GM19395 (cell line): ENCODE data around the gene PADI2.

Experiments used
- ATAC-seq: cut with Tn5 transposase; IDR thresholded peaks from one replicate; pipeline ENCODE4 v1.9.1; 2021; ENCODE audit warnings: mild to moderate bottlenecking, moderate library complexity; ENCODE audit not compliant: unreplicated experiment

The PADI2 gene

DNA sequence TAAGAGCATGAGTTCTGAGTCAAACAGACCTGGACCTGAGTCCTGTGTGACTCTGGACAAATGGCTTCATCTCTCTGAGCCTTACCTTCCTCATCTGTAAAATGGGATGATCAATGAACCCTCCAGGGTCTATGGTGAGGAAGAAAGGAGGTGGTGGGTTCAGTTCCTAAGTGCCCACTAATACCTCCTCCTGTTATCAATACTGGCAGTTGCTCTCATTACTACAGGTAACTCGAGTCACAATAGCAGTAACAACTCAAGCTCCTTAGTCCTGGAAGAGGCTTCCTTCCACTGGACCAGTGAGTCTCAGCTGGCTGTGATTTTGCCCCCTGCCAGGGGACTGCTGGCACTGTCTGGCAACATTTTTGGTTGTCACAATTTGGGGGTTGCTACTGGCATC lies 2.6 kb downstream of the PADI2 start:
- no peak for ATAC-seq

DNA sequence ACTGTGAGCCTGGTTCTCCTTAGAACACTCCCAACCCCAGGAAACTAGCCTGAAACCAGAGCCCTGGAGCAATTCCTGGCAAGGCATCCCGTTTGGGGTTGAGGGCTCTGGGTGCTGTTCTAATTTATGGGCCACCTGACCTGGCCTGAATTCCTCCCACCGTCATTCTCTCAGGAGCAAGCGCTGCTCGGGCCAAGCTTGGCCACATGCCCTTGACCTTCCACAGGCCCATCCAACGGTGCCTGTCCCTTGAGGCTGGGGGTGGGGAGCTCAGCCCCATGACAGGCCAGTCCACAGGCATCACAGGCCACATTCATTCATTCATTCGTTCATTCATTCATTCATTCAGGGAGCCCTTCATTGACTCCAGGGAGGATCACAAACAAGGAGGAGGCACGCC lies 5.3 kb downstream of the PADI2 start:
- no peak for ATAC-seq

DNA sequence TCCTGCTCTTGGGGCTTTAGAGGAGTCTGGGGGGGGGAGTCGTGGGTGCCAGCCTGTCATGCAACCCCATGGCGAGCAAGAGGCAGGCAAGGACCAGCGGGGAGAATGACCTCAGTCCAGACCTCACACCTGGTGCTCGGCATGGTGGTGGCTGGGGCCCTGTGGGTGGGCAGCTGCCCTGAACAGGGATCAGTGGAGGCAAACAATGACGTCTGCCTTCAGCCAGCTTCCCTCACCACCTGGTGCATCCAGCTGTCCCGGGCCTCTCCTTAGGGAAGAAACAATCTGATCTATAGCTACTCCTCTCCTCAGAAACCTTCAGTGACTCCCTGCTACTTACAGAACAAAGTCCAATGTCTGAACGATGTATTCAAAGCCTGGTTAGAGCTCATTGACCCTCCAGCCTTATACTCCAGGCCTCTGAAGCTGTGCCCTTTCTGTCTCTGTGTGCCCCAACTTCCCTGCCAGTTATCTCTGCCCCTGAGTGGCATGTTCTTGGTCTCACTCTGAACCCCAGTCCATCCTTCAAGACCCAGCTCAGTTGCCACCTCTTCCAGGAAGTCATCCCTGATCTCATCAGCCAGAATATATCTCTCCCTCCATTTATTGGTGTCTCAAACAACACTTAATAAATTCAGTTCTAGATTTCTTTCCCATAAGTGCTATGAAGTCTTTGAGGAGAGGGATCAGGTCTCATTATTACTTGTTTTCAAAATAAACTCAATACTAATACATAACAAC lies 6.6 kb downstream of the PADI2 start:
- ATAC-seq, result no peak

DNA sequence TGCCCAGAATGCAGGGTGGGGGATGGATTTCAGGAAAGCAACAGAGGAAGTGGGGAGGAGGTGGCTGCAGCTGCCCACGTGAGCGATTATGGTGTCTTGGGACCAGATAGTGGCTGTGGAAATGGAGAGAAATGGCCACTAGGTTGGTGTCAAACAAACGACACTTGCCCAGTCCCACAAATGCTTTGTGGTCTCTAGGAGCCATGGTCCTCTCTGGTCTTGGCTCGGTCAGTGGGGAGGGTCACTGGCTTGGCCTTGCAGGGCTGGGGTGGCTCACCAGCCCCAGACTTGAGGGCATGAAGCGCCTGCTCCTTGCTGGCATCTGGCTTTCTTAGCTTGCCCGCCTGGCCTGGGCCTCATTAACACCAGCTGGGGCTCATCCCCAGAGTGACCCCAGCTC lies 7.2 kb downstream of the PADI2 start:
- no peak for ATAC-seq

DNA sequence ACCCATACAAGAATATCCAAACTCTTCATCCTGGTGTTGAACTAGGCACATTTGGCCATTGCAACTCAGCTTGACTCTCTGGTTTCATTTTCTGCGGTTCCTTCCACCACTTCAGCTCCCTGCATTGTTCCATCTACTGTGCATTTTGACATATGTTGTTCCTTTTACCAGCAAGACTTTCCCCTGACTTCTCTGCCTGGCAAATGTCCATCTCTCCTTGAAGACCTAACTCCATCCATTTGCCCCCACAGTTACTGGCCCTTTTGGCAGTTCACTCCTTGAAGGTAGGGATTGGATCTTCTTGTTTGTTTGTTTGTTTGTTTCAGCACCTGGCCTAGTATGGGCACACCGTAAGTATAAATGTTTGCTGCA lies 8.7 kb downstream of the PADI2 start:
- no peak for ATAC-seq

DNA sequence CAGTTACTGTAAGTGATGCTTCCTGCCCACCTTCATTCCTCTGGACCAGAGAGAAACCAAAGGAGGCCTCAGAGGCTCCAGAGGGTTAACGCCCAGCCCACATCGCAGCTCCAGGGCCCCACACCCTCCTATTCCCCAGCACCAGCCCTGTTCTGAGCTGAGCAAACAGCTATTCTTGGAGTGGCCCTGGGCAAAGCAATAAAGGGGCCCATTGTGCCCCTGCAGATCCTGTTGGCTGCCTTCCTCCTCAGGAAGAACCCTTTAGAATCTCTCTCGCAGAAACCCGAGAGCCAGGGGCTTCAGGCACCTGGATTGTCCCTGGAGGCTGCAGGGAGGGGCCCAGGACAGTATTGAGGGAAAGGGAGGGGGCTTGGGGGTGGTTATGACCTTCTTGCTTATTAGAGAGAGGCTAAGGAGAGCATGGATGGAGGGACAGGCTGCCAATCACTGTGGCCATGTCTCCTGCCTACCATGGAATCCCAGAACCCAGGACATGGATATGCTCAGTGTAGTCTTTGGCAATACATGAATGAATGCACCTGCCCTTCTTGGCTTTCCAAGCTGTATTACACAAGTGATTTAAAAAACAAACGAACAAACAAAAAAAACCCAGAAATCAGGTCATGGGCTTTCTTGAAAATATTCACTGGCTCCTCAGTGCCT lies 9.2 kb downstream of the PADI2 start:
- no peak for ATAC-seq

DNA sequence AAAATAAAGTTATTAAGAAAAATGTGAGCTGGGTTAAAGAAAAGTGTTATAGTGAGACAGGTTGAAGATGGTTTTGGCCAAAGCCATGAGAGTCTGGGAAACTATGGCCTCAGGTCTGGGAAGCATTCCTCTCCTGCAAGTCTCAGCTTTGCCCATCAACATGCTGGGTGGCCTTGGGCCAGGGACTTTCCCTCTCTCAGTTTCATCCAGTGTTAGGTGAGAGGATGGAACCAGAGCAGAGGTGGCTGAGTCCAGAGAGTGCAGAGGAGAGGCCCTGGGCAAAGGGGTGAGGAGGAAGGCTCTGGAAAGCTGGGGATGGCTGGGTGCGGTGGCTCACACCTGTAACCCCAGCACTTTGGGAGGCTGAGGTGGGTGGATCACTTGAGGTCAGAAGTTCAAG lies 10.5 kb downstream of the PADI2 start:
- ATAC-seq, result no peak

DNA sequence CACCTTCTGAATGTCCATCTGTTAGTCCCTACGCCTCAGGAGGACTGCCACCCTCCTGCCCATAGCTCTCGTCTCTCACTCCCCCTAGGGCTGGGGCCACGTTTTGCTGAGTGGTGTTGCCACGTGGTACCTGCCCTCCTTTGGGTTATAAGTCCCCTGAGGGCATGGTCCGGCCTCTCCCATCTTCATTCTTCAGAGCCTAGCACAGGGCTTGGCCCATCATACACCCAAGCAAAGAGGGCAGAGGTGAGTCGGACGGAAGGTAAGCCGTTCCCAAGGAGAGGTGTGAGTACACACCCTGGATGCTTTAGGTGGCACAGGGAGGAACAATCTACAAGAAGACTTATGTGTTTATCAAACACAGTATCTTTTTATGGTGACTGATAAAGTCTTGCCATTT lies 10.9 kb downstream of the PADI2 start:
- ATAC-seq, result no peak

DNA sequence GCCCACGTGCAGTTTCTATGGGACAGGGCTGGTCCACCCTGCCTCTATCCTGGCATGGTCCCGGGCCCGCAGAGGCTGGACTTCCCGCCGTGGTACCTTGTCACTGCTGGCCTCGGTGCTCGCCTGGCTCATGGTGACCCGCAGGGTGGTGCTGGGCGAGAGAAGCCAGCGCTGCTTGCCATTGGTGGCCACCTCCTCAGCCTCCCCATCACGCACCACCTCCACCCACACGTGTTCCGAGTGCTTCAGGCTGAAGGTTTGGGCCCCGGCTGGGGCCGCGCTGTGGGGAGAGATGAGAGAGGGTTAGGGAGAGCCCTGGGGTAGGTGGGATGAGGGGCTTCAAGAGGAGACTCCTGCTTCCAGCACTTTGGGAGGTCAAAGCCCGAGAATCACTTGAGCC lies 14.5 kb downstream of the PADI2 start:
- ATAC-seq, result no peak

DNA sequence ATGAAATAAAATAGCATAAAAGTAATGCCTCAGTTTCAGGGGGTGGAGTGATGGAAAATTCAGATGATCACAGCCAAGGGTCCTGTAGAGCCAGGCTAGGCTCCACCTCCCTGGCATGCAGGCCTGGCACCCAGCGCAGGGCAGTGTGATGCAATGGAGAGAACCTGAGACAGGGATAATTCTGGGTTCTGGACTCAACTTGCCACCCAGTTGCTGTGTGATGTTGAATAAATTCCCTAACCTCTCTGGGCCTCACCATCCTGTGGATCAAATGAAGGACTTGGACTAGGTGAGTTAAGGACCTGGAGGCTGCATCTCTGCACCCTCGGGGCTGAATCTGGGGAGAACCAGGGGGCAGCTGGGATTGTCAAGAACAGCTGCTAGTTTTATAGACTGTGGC lies 17.0 kb downstream of the PADI2 start:
- no peak for ATAC-seq

DNA sequence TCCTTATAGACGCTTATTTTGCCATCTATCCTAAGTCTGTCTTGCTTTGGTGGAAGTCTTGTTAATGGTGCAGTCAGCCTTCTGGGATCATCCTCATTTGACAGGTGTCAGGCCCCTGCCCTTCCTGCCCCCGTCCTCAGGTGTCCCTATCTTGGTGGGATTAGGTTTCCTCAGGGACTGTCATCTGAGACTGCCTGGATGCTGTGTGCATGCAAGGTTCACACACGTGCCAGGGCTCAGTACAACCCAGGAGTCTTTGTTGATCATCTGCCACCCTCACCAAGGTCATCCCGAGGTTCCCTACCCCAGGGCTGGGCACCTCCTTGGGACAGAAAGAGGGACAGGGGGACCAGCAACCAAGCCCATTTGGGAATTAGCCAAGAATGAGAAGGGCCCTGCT lies 18.0 kb downstream of the PADI2 start:
- ATAC-seq, result no peak

DNA sequence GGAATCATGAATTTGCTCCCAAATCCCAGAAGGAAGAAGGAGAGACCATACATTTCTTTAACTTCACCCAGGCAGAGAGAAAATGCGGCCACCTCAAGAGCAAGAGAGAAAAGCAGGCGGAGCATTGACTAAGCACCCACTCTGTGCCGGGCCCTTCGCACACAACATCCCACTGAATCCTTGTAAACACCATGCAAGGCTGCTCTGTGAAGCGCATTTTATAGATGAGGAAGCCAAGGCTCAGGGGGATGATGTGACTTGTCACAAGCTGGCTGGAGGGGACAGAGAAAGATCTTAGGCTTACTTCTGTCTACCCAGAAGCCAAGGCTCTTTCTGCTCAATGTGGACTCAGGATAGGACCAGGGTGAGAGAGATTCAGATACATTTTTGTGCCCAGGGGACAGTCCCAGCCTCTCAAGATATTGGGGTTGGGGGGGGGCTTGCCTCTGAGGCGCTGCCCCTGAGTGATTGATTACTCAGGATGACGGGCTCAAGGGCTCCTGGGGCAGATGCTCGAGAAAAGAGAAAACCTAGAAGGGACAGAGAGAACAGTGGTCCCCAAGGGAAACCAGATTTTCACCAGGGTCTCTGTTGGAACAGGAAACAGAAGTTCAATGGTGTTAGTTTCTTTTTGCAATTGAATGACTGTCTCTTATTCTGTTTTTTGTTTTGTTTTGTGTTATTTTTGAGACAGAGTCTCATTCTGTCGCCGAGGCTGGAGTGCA lies 19.5 kb downstream of the PADI2 start:
- ATAC-seq, result no peak

DNA sequence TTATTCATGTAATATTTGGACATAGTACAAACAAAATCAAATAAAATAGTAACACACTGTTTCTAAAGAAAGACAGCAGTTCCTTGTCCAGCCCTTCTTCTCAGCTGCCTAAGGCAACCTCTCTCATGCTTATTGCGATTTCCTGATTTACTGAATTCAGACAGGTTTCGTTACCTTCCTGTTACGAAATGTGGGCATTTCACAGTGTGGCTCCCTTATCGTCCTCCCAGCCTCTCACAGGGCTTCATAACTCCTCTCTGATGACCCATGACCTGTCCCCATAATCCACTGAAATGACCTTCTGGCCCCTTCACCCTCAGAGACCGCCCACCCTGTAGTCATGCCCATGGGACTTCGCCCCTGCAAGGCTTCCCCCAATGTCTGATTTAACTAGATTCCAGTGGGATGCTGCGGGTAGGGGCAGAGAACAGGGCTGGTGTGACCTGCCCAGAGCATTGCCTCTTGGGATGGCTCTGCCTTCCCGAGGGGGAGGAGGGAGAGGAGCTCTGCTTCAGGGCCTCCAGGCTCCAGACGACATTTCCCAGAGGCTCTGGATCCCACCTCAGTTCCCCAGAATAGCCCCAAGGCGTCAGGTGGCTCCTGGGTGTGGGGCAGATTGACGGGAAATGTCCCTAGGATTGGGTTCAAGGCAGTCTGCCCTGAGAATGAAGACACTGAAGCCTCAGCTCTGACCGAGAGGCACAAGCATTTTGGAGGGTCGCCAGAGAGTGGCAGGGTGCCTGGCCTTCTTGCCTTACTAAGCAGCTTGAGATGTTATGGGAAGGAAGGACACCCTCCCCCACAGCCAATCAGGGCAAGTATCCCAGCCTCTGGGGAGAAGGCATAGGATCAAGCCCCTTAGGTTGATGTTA lies 20.6 kb downstream of the PADI2 start:
- no peak for ATAC-seq

DNA sequence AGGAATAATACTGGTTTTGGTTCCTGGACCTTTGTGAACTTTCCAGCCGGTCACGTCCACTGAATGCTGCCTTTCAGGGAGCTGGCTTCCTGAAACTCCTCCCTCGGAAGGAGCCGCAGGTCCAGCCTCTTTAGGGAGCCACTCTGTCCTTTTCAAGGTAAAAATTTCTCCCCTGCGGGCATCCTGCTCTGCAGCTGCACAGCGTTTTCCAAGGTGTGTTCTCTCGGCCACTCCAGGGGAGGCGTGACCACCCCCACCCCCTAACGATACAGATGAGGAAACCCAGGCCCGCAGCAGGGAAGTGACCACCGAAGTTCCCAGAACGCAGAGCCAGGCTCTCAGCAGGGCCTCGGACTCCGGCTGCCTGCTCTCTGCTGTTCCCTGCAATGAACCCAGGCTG lies 21.5 kb downstream of the PADI2 start:
- no peak for ATAC-seq

DNA sequence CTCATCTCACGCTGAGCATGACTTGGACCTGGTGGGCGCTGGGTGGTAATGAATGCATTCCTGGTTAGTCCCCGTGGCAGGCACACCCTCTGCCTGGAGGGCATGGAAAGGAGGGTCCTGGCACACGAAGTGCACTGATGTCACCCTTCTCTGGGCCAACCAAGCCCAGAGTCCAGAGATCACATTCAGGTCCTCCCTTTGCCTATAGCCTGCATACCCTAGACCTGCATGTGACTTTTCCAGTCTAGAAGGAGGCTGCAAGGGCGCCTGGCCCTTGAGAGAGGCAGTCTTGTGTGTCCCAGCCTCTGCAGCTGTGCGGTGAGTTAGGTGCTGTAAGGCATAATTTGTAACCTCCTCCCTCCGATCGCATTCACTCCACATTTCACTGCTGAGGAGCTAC lies 22.1 kb downstream of the PADI2 start:
- ATAC-seq, result no peak

DNA sequence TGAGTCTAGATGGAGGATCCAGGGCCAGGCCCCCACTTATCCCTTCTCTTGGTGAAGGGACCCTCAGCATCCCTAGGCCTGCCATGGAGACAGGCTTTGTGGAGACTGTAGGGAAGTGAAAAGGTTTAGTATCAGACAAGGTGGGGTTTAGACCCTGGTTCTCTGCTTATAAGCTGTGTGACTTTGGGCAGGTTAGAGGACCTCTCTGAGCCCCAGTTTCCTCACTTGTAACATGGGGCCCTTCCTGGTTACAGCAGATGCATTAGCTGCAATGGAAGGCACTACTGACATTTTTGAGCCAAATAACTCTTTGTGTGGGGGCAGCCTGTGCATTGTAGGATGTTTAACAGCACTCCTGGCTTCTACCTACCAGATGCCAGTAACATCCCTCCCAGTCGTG lies 22.7 kb downstream of the PADI2 start:
- no peak for ATAC-seq

DNA sequence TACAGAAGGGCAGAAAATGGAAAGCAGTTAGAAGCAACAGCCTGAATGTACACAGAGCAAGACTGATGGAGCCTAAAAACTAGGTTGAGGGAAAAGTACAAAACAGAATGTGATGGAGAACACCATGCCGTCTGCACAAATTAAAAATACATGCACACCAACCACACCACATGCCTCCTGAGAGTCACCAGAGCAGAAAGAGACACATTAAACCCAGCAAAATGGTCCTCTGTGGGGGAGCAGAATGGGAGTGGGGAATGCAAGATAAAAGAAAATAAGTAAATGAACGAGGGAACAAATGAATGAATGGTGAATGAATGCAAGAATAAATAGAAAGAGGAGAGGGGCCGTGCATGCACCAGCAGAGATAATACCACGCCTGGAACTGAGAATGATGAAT lies 24.1 kb downstream of the PADI2 start:
- ATAC-seq, result no peak

DNA sequence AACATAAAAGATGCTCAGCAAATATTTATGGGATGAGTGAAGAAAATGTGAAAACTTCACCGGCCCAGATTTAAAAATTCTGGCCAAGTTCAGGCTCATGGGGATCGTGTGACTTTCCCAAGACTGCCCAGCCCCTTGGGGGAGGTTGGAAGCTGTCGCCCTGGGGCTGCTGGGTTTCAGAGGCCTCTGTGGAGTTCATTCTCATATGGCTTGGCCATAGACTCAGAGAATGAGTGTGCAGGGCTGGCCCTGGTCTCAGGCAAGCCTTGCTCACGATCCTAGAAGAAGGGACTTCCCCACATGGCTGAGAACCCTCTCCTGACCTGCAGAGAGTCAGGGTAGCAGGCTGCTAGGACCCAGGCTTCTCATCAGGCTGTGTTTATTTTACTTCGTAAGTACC lies 24.6 kb downstream of the PADI2 start:
- no peak for ATAC-seq

DNA sequence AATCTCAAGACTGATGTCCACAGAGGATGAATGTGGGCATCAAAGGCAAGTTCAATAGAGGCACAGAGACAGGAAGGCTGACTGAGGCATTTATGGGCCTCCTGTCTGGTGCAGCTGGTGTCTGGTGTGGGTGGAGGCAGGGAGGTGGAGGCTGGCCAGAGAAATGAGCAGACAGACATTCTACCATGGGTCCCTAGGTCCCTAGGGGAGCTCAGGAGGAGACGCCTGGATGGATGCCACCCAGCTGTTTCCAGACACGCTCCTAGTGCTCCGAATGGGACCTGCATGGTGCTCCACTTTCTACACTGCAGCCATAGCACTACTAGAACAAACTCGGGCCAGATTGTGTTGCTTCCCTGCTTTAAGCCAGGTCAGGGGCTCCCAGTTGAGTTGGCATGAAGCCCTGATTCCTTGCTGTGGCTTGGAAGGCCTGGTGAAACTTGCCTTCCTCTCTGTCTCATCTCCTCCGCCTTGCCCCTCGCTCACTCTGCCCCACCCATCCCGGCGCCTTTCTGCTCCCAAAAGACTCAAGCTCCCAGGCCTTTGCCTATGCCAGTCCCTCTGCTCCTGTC lies 25.3 kb downstream of the PADI2 start:
- ATAC-seq, result no peak

DNA sequence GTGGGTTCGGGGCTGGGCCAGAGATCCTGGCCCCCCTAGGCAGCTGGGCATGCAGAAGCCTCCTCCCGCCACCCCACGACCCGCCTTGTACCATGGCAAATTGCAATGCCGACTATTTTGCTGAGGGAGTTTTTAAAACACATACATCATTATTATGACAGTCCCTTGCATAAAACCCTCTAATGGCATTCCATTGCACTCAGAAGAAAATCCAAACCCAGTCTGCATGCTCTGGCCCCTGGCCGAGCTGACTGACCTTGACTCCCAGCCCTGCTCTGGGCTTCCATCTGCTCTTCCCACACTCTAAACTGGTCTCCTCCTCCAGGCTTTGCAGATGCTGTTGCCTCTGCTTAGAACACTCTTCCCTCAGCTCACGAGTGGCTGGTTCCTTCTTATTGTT lies 28.0 kb downstream of the PADI2 start:
- no peak for ATAC-seq

DNA sequence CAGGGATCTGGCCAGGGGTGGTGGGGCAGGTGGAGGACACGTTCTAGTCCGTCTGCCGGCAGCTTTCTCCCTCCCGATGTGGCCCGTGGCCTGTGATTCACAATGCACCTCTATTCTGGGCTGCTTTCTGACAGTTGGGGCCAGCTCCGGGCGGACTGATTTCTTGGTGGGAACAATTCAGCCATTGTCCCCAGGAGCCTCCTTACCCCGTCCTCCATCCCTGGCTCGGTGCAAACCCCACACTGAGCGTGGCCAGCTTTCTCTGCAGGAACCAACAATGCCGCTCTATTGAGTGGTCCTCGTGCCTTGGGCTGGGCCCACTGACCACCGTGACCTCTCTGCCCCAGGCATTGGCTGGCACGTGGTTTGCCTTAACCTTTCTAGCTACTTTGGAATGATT lies 29.7 kb downstream of the PADI2 start:
- no peak for ATAC-seq
